H9 (cell line): ENCODE results near the gene ZNF557. TPM values are rescaled to one million over a fixed set of nuclear protein-coding genes. Genes with fewer than 3 reads are reported as not detected.

ENCODE experiments used
- DNase-seq: peaks from one replicate; pipeline ENCODE4 v3.0.0-alpha.2; 2017
- H2AFZ ChIP-seq: one replicate; pipeline ENCODE4 v1.6.1; 2013; ENCODE audit warnings: mild to moderate bottlenecking, low read length, control low read depth, moderate library complexity
- H2AK5ac ChIP-seq: 2 replicates; pipeline ENCODE4 v1.6.1; 2013; ENCODE audit warnings: low read length, control low read depth, mixed read lengths; ENCODE audit not compliant: insufficient read length
- H2BK120ac ChIP-seq: one replicate; pipeline ENCODE4 v1.6.1; 2013; ENCODE audit warnings: low read depth, mild to moderate bottlenecking, low read length, control low read depth, inconsistent platforms; ENCODE audit not compliant: poor library complexity, severe bottlenecking
- H2BK12ac ChIP-seq: 2 replicates; pipeline ENCODE4 v1.6.1; 2013; ENCODE audit warnings: low read length, control low read depth, mixed read lengths, low read depth; ENCODE audit not compliant: insufficient read length
- H2BK15ac ChIP-seq: 2 replicates; pipeline ENCODE4 v1.6.1; 2013; ENCODE audit warnings: low read depth, low read length, control low read depth
- H2BK20ac ChIP-seq: one replicate; pipeline ENCODE4 v1.6.1; 2013; ENCODE audit warnings: low read depth, mild to moderate bottlenecking, low read length, control low read depth, inconsistent platforms; ENCODE audit not compliant: poor library complexity, severe bottlenecking
- H2BK5ac ChIP-seq: 2 replicates; pipeline ENCODE4 v1.6.1; 2013; ENCODE audit warnings: low read length, control low read depth, mixed read lengths; ENCODE audit not compliant: insufficient read length
- H3K14ac ChIP-seq: 2 replicates; pipeline ENCODE4 v1.6.1; 2013; ENCODE audit warnings: low read length, control low read depth; ENCODE audit not compliant: insufficient read depth
- H3K18ac ChIP-seq: 2 replicates; pipeline ENCODE4 v1.6.1; 2013; ENCODE audit warnings: low read depth, mild to moderate bottlenecking, mixed read lengths, low read length, control low read depth; ENCODE audit not compliant: insufficient read length
- H3K23ac ChIP-seq: 2 replicates; pipeline ENCODE4 v1.6.1; 2013; ENCODE audit warnings: low read length, control low read depth, mixed read lengths, low read depth; ENCODE audit not compliant: insufficient read length
- H3K23me2 ChIP-seq: 2 replicates; pipeline ENCODE4 v1.6.1; 2013; ENCODE audit warnings: low read depth, mild to moderate bottlenecking, mixed read lengths, low read length, control low read depth; ENCODE audit not compliant: insufficient read length, poor library complexity, severe bottlenecking
- H3K27ac ChIP-seq: 2 replicates; pipeline ENCODE4 v1.5.1; 2013; ENCODE audit warnings: low read length, control low read depth, mixed read lengths, low read depth; ENCODE audit not compliant: insufficient read length
- H3K27me3 ChIP-seq: 2 replicates; pipeline ENCODE4 v1.6.1; 2013; ENCODE audit warnings: low read length, control low read depth, inconsistent platforms; ENCODE audit not compliant: insufficient read depth
- H3K4ac ChIP-seq: 2 replicates; pipeline ENCODE4 v1.6.1; 2013; ENCODE audit warnings: low read depth, mild to moderate bottlenecking, control low read depth, inconsistent platforms, low read length, moderate library complexity
- H3K4me1 ChIP-seq: 2 replicates; pipeline ENCODE4 v1.6.1; 2013; ENCODE audit warnings: low read length, control low read depth, inconsistent platforms; ENCODE audit not compliant: insufficient read depth
- H3K4me2 ChIP-seq: 2 replicates; pipeline ENCODE4 v1.6.1; 2013; ENCODE audit warnings: low read length, control low read depth, mixed read lengths; ENCODE audit not compliant: insufficient read length, insufficient read depth
- H3K56ac ChIP-seq: 2 replicates; pipeline ENCODE4 v1.6.1; 2013; ENCODE audit warnings: low read depth, mild to moderate bottlenecking, mixed read lengths, low read length, control low read depth; ENCODE audit not compliant: insufficient read length
- H3K79me1 ChIP-seq: 2 replicates; pipeline ENCODE4 v1.6.1; 2013; ENCODE audit warnings: low read depth, mild to moderate bottlenecking, moderate library complexity, low read length, control low read depth, inconsistent platforms; ENCODE audit not compliant: insufficient read depth, poor library complexity, severe bottlenecking
- H3K79me2 ChIP-seq: 2 replicates; pipeline ENCODE4 v1.6.1; 2013; ENCODE audit warnings: low read length, control low read depth, inconsistent platforms; ENCODE audit not compliant: insufficient read depth
- H3K9ac ChIP-seq: 2 replicates; pipeline ENCODE4 v1.6.1; 2013; ENCODE audit warnings: low read length, control low read depth, mixed read lengths; ENCODE audit not compliant: insufficient read length; ENCODE audit errors: extremely low read depth
- H3K9me3 ChIP-seq: one replicate; pipeline ENCODE4 v1.6.1; 2013; ENCODE audit warnings: low read depth, low read length, inconsistent platforms; ENCODE audit not compliant: control insufficient read depth
- H3T11ph ChIP-seq: one replicate; pipeline ENCODE4 v1.6.1; 2013; ENCODE audit warnings: mild to moderate bottlenecking, low read length, control low read depth, inconsistent platforms
- H4K20me1 ChIP-seq: one replicate; pipeline ENCODE4 v1.6.1; 2013; ENCODE audit not compliant: control insufficient read depth, insufficient read length, insufficient read depth
- H4K5ac ChIP-seq: 2 replicates; pipeline ENCODE4 v1.6.1; 2013; ENCODE audit warnings: low read depth, mild to moderate bottlenecking, mixed read lengths, low read length, control low read depth; ENCODE audit not compliant: insufficient read length
- H4K8ac ChIP-seq: replicated peaks from 2 replicates; pipeline ENCODE4 v1.6.1; 2013; ENCODE audit warnings: low read length, control low read depth, mixed read lengths, low read depth; ENCODE audit not compliant: insufficient read length
- H4K91ac ChIP-seq: 2 replicates; pipeline ENCODE4 v1.6.1; 2013; ENCODE audit warnings: low read depth, mild to moderate bottlenecking, moderate library complexity, mixed read lengths, low read length, control low read depth; ENCODE audit not compliant: insufficient read length
- H3K27ac Mint-ChIP-seq, 3 experiments: 2 replicates in 2 of 3; 3 replicates in 1 of 3; pipeline ENCODE4 v1.8.0; 2020 to 2021; ENCODE audit warnings: mixed read lengths in 3 of 3, mild to moderate bottlenecking in 1 of 3, moderate library complexity in 1 of 3
- H3K27me3 Mint-ChIP-seq: 2 replicates; pipeline ENCODE4 v1.8.0; 2021; ENCODE audit warnings: low read depth, mild to moderate bottlenecking, moderate library complexity, mixed read lengths
- H3K36me3 Mint-ChIP-seq, 3 experiments: 2 replicates in 2 of 3; 3 replicates in 1 of 3; pipeline ENCODE4 v1.8.0; 2020 to 2021; ENCODE audit warnings: low read depth in 3 of 3, mixed read lengths in 3 of 3; ENCODE audit not compliant: insufficient read depth in 1 of 3
- H3K4me1 Mint-ChIP-seq, 2 experiments: 2 replicates each; pipeline ENCODE4 v1.8.0; 2020; ENCODE audit warnings: mixed read lengths in 2 of 2
- H3K4me3 Mint-ChIP-seq, 2 experiments: 2 replicates in 1 of 2; 3 replicates in 1 of 2; pipeline ENCODE4 v1.8.0; 2020 to 2021; ENCODE audit warnings: mild to moderate bottlenecking in 2 of 2, mixed read lengths in 2 of 2, moderate library complexity in 1 of 2
- H3K9me3 Mint-ChIP-seq, 2 experiments: 2 replicates in 1 of 2; 3 replicates in 1 of 2; pipeline ENCODE4 v1.8.0; 2020; ENCODE audit warnings: mild to moderate bottlenecking in 2 of 2, mixed read lengths in 2 of 2, moderate library complexity in 1 of 2
- WGBS: extraction: QIAGEN DNeasy Blood & Tissue Kit; methylation state at CpG from one replicate; pipeline ENCODE4 v1.1.7; 2013; ENCODE audit warnings: missing lambda C conversion rate, low lambda C conversion rate, mixed read lengths; ENCODE audit not compliant: insufficient read length; ENCODE audit errors: extremely low coverage; 5-methylcytosine and 5-hydroxymethylcytosine counted together
- total RNA-seq: library from RNA; stranded (reverse); gene quantifications from 2 replicates; pipeline ENCODE4 v1.2.1, GENCODE V29; 2021
- TF ChIP-seq, protein P1 (sequence below): fragments of 200-600 bp; sonication (generic); conservative IDR thresholded peaks from 3 replicates; pipeline ENCODE4 v1.8.0; 2021; ENCODE audit warnings: antibody characterized with exemption, mild to moderate bottlenecking

ZNF557 gene
- total RNA-seq, 1 experiment from 2014 or later, result 12.2 TPM

DNA sequence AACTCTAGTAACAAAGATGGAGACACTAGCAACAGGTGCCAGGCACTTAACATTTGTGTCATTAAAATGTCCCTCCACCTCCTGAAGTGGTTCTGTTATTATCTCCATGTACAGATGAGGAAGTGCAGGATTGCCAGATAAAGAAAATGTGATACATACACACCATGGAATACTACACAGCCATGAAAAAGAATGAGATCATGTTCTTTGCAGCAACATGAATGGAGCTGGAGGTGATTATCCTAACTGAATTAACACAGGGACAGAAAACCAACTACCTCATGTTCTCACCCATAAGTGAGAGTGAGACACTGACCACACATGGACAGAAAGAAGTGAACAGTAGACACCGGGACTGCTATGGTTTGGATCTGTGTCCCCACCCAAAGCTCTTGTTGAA is 60.5 kb downstream of the ZNF557 start:
- no peaks in the 10 kb centered on the region for H3K4me1 Mint-ChIP-seq
- DNase-seq, result no peak
- Histone ChIP-seq H3K79me1 (no peaks in the 10 kb centered on the region), H4K8ac (no peak overlapping the region), H3K9me3 (peaks cover 17% of the 10 kb centered on the region), H3K27me3 (no peaks in the 10 kb centered on the region), H3K23ac (no peak overlapping the region), H3K79me2 (no peaks in the 10 kb centered on the region), H3T11ph (no peak overlapping the region), H2BK120ac (no peak overlapping the region), H3K9ac (no peak overlapping the region), H4K91ac (no peak overlapping the region), H3K4ac (no peak overlapping the region), H2BK12ac (no peak overlapping the region), H2AFZ (no peak overlapping the region), H3K14ac (no peak overlapping the region), H3K18ac (no peak overlapping the region), H2BK20ac (no peak overlapping the region), H4K20me1 (peaks cover 1% of the 10 kb centered on the region), H2BK15ac (no peak overlapping the region), H2AK5ac (no peak overlapping the region), H3K27ac (no peak overlapping the region), H3K23me2 (no peaks in the 10 kb centered on the region), H2BK5ac (no peak overlapping the region), H4K5ac (no peak overlapping the region), H3K4me1 (no peaks in the 10 kb centered on the region; the same call in 1 of the 2 replicates), H3K56ac (no peak overlapping the region), H3K4me2 (no peak overlapping the region)
- no CpG with 5 or more reads among the region's 1 CpG for WGBS
- TF ChIP-seq, protein P1, sequence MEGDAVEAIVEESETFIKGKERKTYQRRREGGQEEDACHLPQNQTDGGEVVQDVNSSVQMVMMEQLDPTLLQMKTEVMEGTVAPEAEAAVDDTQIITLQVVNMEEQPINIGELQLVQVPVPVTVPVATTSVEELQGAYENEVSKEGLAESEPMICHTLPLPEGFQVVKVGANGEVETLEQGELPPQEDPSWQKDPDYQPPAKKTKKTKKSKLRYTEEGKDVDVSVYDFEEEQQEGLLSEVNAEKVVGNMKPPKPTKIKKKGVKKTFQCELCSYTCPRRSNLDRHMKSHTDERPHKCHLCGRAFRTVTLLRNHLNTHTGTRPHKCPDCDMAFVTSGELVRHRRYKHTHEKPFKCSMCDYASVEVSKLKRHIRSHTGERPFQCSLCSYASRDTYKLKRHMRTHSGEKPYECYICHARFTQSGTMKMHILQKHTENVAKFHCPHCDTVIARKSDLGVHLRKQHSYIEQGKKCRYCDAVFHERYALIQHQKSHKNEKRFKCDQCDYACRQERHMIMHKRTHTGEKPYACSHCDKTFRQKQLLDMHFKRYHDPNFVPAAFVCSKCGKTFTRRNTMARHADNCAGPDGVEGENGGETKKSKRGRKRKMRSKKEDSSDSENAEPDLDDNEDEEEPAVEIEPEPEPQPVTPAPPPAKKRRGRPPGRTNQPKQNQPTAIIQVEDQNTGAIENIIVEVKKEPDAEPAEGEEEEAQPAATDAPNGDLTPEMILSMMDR, result no peak
- H3K27ac Mint-ChIP-seq, result no peak overlapping the region
- no peak overlapping the region for H3K4me3 Mint-ChIP-seq
- no peaks in the 10 kb centered on the region for H3K27me3 Mint-ChIP-seq
- peaks cover 50 to 63% (median 62%) of the 10 kb centered on the region in 3 experiments for H3K36me3 Mint-ChIP-seq
- peaks cover 20 to 24% of the 10 kb centered on the region in 2 experiments for H3K9me3 Mint-ChIP-seq
